Measurements from ENCODE around the gene DLGAP5.
A peak's percentile ranks its signal among the peaks of the same experiment; 100 is the strongest.

DLGAP5 gene, protein sequence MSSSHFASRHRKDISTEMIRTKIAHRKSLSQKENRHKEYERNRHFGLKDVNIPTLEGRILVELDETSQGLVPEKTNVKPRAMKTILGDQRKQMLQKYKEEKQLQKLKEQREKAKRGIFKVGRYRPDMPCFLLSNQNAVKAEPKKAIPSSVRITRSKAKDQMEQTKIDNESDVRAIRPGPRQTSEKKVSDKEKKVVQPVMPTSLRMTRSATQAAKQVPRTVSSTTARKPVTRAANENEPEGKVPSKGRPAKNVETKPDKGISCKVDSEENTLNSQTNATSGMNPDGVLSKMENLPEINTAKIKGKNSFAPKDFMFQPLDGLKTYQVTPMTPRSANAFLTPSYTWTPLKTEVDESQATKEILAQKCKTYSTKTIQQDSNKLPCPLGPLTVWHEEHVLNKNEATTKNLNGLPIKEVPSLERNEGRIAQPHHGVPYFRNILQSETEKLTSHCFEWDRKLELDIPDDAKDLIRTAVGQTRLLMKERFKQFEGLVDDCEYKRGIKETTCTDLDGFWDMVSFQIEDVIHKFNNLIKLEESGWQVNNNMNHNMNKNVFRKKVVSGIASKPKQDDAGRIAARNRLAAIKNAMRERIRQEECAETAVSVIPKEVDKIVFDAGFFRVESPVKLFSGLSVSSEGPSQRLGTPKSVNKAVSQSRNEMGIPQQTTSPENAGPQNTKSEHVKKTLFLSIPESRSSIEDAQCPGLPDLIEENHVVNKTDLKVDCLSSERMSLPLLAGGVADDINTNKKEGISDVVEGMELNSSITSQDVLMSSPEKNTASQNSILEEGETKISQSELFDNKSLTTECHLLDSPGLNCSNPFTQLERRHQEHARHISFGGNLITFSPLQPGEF

GRCh38 chr14:55191203-55192053, at the start of gene DLGAP5:
TSS of gene DLGAP5 (minus strand) at chr14:55191585. CDS start at chr14:55189179, 2,406 bp downstream.
- H3K4me3 ChIP-seq (ENCODE audit: low read depth, low read length): peak within 1 kb of the TSS; percentile 88

- H3K4me3 ChIP-seq (ENCODE audit: low read depth, low read length): no peak overlapping the region
These were observed 49.3 kb upstream of the DLGAP5 start for GRCh38 chr14:55240526-55241178.

- H3K4me3 ChIP-seq (ENCODE audit: low read depth, low read length): no peak overlapping the region
These were observed 47.9 kb upstream of the DLGAP5 start for GRCh38 chr14:55239320-55239719.

DNA sequence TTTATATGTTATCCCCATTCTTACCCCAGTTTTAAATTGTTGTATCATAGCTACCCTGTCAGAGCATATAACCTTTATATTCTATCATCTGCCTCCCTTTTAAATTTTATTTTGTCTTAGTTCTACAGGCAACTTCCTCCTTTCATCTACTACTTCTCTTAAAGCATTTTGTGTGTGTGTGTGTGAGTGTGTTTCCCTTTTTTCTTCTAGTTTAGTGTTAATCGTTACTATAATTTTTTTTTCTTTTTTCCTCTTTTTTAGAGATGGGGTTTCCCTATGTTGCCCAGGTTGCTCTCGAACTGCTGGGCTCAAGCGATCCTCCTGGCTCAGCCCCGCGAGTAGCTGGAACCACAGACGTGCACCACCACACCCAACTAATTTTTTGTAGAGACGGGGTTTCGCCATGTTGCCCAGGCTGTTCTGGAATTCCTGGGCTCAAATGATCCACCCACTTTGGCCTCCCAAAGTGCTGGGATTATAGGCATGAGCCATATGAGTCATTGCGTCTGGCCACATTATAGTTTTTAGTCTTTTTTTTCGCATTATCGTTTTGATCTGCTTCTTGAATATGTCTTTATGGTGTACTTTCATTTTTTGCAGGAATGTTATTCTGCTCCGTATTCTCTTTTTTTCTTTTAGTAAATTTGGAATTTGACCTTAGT, 46.8 kb upstream of the DLGAP5 start:
- no peak overlapping the region for H3K4me3 ChIP-seq (ENCODE audit: low read depth, low read length)

DNA sequence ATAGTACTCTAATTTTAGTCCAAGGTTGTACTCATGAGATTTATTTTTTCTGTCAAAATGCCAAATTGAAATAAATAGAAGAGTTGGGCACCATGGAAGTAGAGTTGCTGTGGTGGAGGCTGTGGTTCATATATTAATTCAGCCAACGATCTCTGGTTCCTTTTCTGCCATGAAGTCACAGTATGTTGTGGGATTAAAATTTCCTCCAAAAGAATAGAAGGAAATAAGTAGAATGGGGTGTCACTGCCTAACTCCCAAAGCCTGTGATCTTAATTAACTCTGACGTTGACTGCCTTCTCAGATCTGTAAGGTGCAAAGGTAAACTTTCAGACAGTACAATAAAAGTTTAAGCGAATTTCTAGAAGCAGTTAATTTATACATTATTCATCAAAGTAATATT, 42.2 kb upstream of the DLGAP5 start:
- H3K4me3 ChIP-seq (ENCODE audit: low read depth, low read length): no peak overlapping the region

- no peak overlapping the region for H3K4me3 ChIP-seq (ENCODE audit: low read depth, low read length)
These were observed 36.9 kb upstream of the DLGAP5 start for GRCh38 chr14:55228261-55228660.

DNA sequence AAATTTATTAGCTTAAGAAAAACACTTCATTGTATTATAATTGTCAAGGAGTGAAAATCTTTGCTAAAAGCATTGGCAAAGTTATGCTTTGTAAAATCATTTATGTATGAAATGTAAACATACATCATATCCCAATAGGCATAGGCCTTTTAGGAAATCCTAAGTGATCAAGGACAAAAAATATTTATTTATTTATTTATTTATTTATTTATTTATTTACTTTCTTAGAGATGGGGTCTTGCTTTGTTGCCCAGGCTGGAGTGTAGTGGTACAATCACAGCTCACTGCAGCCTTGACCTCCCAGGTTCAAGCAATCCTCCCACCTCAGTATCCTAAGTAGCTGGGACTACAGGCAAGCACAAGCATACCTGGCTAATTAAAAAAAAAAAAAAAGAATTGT, 32.0 kb upstream of the DLGAP5 start:
- no peak overlapping the region for H3K4me3 ChIP-seq (ENCODE audit: low read depth, low read length)

- no peak overlapping the region for H3K4me3 ChIP-seq (ENCODE audit: low read depth, low read length)
These were observed 30.6 kb upstream of the DLGAP5 start for GRCh38 chr14:55221968-55222367.

- H3K4me3 ChIP-seq (ENCODE audit: low read depth, low read length): no peak overlapping the region
These were observed 29.8 kb upstream of the DLGAP5 start for GRCh38 chr14:55221186-55221585.

DNA sequence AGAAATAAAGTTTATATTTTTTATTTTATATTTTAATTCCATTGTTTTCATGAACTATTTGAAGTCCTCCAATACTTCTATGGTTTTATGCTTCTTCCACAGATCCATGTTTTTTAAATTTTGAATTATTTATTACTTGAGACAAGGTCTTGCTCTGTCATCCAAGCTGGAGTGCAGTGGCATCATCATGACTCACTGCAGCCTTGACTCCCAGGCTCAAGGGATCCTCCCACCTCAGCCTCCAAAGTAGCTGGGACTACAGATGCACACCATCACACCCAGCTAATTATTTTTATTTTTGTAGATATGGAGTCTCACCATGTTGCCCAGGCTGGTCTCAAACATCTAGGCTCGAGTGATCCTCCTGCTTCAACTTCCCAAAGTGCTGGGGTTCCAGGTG, 28.8 kb upstream of the DLGAP5 start:
- H3K4me3 ChIP-seq (ENCODE audit: low read depth, low read length): no peak overlapping the region

- H3K4me3 ChIP-seq (ENCODE audit: low read depth, low read length): no peak overlapping the region
These were observed 21.2 kb upstream of the DLGAP5 start for GRCh38 chr14:55212634-55213033.

GRCh38 chr14:55207832-55208231, 16.4 kb upstream of the DLGAP5 start:
- H3K4me3 ChIP-seq (ENCODE audit: low read depth, low read length): no peak overlapping the region

DNA sequence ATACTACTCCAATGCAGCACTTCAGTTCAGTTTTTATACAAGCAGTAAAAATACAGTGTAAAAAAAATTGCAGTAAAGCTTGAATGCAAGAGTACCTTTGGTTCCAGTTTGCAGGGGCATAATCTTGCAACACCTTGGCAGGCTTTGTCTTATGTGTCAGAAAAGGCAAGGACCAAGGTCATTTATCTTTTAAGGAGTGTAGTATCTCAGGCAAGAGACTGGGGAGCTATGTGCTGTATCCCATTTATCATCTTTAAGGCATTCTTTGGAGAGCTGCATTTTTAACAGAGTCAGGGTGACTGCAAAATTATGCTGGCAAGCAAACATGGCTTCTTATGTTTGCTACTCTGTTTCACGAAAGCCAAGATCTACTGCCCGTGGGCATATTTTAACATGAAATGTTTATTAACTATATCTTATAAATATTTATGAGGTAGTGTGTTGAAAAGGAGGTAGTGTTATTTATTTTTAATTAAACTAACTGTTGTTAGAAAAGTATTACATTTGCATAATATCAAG, 14.8 kb upstream of the DLGAP5 start:
- no peak overlapping the region for H3K4me3 ChIP-seq (ENCODE audit: low read depth, low read length)

DNA sequence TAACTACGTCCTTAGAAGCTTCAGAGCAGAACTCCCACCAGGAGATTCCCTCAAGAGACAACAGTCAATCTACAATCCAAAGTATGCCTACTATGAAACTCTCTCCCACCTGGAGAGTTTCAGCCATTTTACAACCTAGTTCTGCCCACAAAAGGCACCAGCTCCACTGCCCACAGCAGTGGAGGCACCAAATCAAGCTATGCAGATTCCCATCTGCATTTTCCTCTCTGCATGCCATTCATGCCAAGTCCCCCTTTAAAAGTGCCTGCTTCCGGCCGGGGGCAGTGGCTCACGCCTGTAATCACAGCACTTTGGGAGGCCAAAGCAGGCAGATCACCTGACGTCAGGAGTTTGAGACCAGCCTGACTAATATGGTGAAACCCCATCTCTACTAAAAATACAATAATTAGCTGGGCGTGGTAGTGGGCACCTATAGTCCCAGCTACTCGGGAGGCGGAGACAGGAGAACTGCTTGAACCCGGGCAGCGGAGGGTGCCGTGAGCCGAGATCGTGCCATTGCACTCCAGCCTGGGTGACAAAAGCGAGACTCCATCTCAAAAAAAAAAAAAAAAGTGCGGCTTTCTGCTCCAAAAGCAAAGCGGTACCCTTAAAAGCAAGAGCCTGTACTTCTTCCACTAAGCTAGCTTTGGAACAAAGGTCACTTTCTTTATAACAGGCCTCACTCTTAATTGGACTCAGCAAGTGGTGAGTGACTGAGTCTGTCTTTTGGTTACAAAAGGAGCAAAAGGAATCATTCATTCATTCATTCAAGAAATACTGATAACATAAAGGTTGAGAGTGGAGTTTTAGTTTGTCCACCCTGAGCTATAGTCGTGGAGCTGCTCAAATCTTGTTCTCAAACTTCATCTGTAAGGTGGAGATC, 10.1 kb upstream of the DLGAP5 start:
- H3K4me3 ChIP-seq (ENCODE audit: low read depth, low read length): no peak overlapping the region

- no peak overlapping the region for H3K4me3 ChIP-seq (ENCODE audit: low read depth, low read length)
These were observed 9.3 kb upstream of the DLGAP5 start for GRCh38 chr14:55200651-55201050.

- H3K4me3 ChIP-seq (ENCODE audit: low read depth, low read length): no peak overlapping the region
These were observed 7.4 kb upstream of the DLGAP5 start for GRCh38 chr14:55198749-55199148.

DNA sequence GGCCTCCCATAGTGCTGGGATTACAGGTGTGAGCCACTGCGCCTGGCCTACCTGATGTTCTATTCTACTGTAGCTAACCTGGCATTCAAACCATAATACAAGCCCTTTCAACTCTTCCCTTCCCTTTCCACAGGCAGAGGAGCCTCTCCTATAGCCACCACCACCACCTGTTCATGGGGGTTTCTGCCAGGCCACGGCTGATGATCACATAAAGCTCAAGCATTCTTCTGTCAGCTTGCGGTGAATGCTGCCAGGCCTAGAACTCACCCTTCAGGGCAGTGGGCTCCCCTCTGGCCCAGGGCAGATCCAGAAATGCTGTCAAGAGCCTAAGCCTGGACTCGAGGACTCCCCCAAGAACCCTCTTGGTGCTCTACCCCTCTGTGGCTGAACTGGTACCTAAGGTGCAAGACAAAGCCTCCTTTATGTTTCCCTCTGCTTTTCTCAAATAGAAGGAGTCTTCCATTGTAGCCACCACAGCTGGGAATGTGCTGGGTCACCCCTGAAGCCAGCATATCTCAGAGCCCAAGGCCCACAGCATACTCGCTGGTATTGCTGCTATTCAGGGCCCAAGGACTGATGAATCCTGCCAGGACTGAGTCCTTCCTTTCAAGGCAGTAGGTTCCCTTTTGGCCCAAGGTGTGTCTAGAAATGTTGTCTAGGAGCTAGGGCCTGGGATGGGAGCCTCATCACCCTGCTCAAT, 3.4 kb upstream of the DLGAP5 start:
- H3K4me3 ChIP-seq (ENCODE audit: low read depth, low read length): no peak overlapping the region

DNA sequence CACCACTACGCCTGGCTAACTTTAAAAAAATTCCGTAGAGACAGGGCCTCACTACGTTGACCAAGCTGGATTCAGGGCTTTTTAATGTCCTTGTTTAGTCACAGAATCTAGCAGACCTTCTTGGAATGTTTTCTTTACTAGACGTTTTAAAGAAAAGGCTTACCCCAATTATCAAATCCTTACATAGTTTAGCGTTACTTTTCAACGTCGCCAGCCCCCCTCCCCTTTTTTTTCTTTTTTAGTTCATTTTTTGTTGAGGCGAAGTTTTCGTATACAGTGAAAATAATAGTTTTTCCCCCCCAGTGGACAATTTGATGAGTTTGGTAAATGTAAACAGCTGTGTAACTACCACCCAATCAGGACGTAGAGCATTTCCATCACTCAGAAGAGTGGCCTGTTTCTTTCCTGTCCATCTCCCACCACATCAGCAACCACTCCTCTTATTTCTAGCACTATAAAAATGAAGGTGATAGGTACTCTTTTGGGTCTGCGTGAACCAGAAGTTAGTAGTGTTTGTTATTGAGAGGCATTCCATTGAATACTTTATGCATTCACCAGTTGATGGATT, 753 bp upstream of the DLGAP5 start:
- peak overlapping the region; percentile 88 for H3K4me3 ChIP-seq (ENCODE audit: low read depth, low read length)

All from iPS-11a (cell line).